Upper lobe of left lung (tissue), 4 donors: Measurements from ENCODE around the gene ANKDD1B.

Experiments
- CTCF ChIP-seq, 6 experiments: fragments of 450-650 bp in 4 of 6; fragments of 200-600 bp in 2 of 6; sonication (generic) in 2 of 6; IDR thresholded peaks; one replicate each; pipeline ENCODE4 v1.5.1; 2016 to 2019; ENCODE audit warnings: antibody characterized with exemption in 6 of 6
- POLR2A ChIP-seq, 4 donors: fragments of 450-650 bp; IDR thresholded peaks; one replicate each; pipeline ENCODE4 v1.5.1; 2016 to 2017; ENCODE audit warnings: antibody characterized with exemption in 4 of 4, mild to moderate bottlenecking in 2 of 4

- no peak for TF ChIP-seq CTCF (IDR thresholded peaks at IDR 0.05)
- TF ChIP-seq POLR2A (IDR thresholded peaks at IDR 0.05), result no peak
Measured at GRCh38 chr5:75640395-75640794, 29.1 kb downstream of the ANKDD1B start.
